ENCODE measurements around the gene JOSD1. TPM values are rescaled to one million over a fixed set of nuclear protein-coding genes. Genes with fewer than 3 reads are reported as not detected.

JOSD1 gene
- total and polyA plus RNA-seq, 9 of the 15 experiments (the other 6 are each of a cell fraction or from before 2014, with no cell fraction given) = 8.9 to 39.1 (median 30.4) TPM

DNA sequence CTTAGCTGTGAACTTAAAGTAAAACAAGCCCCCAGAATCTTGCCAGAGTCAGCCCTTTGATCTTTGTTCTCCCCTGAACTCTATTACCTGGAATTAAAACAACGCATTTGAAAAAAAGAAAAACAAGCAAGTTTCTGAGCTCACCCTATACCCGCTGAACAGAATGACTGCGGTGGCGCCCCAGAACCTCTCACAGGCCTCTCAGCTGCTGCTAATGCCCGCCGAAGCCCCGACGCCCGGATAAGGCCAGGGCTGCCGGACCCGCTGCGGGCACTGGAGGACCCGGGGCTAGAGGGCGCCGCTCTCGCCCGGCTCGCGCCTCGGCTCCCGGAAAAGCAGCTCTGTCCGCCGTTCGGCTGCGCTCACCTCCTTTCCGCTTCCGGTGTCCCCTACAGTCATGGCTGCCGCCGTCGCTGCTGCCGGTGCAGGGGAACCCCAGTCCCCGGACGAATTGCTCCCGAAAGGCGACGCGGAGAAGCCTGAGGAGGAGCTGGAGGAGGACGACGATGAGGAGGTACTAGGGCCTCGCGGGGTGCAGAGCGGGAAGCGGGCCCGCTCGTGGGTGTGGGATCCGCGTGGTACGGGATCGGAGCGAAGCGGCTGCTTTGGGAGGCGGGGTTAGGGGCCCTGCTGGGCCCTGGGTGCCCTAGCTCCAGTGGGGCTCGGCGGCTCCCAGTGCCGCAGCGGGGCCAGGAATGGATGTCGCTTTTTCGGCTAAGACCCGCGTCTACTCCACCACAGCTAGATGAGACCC is 19.0 kb downstream of the JOSD1 start, which contains the start of gene TOMM22 (continued):
- peak; percentile 81 to 96 for TF ChIP-seq MNT (conservative IDR thresholded peaks at IDR 0.05)
- TF ChIP-seq SIN3B (IDR thresholded peaks at IDR 0.05; ENCODE audit: low read depth) = peak; percentile 100
- TF ChIP-seq CXXC5 (CRISPR knock-in tag; IDR thresholded peaks at IDR 0.05) = peak; percentile 88
- TF ChIP-seq NFRKB (IDR thresholded peaks at IDR 0.05; ENCODE audit: low read depth) = peak; percentile 56; the same call in 1 of the 2 replicates
- peak; percentile 48 to 52; a peak in 1 of 4 replicates for TF ChIP-seq SIN3A (IDR thresholded peaks at IDR 0.05; ENCODE audit: borderline replicate concordance in 2 of 2, control insufficient read depth in 1 of 2, low read depth in 2 of 2, low read length in 2 of 2)
- TF ChIP-seq TRIM24 (IDR thresholded peaks at IDR 0.05) = 0 out of 4 replicates have a peak, but pooled peaks of 1 of the 2 experiments have one; percentile 27
- TF ChIP-seq ZNF609 (CRISPR knock-in tag; IDR thresholded peaks at IDR 0.05; ENCODE audit: borderline replicate concordance) = no peak
- TF ChIP-seq, protein P1, sequence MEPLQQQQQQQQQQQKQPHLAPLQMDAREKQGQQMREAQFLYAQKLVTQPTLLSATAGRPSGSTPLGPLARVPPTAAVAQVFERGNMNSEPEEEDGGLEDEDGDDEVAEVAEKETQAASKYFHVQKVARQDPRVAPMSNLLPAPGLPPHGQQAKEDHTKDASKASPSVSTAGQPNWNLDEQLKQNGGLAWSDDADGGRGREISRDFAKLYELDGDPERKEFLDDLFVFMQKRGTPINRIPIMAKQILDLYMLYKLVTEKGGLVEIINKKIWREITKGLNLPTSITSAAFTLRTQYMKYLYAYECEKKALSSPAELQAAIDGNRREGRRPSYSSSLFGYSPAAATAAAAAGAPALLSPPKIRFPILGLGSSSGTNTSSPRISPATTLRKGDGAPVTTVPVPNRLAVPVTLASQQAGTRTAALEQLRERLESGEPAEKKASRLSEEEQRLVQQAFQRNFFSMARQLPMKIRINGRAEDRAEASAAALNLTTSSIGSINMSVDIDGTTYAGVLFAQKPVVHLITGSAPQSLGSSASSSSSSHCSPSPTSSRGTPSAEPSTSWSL (CRISPR knock-in tag; IDR thresholded peaks at IDR 0.05; ENCODE audit: borderline replicate concordance) = no peak
- no peak for TF ChIP-seq PRMT5 (CRISPR knock-in tag; IDR thresholded peaks at IDR 0.05)

All from K562 (cell line).